GM10248 (cell line): Measurements from ENCODE around the gene ERCC6.

Source experiments
- CTCF ChIA-PET: fragments of 300-600 bp; sonication (Branson Sonifier 250); formaldehyde crosslinking; extraction: SDS; loops from one replicate; lab custom pipeline; 2021; ENCODE audit warnings: antibody characterized with exemption; lab: Yijun Ruan, JAX
- POLR2A ChIA-PET: fragments of 350-650 bp; sonication (Branson Sonifier 250); formaldehyde crosslinking; extraction: SDS; loops from one replicate; lab custom pipeline; 2020; ENCODE audit warnings: antibody characterized with exemption; lab: Yijun Ruan, JAX
- DNase-seq: peaks from one replicate; pipeline ENCODE4 v3.0.0; 2012; ENCODE audit errors: extremely low spot score
- TF ChIP-seq, protein P1 (sequence below): IDR thresholded peaks from 2 replicates; pipeline ENCODE4 v1.5.1; 2012; ENCODE audit warnings: mild to moderate bottlenecking, low read depth; ENCODE audit errors: extremely low read depth, missing control alignments, control extremely low read depth

Gene ERCC6

GRCh38 chr10:49505076-49505475 is 33.8 kb downstream of the ERCC6 start:
- ChIA-PET CTCF (interaction anchor here (1.0 to 1.3 kb wide), 2 partner anchors 14 to 98 kb away, joined by 3 to 5 read pairs; no protein-coding TSS in a partner anchor), POLR2A (no interaction called here)
- TF ChIP-seq, protein P1, sequence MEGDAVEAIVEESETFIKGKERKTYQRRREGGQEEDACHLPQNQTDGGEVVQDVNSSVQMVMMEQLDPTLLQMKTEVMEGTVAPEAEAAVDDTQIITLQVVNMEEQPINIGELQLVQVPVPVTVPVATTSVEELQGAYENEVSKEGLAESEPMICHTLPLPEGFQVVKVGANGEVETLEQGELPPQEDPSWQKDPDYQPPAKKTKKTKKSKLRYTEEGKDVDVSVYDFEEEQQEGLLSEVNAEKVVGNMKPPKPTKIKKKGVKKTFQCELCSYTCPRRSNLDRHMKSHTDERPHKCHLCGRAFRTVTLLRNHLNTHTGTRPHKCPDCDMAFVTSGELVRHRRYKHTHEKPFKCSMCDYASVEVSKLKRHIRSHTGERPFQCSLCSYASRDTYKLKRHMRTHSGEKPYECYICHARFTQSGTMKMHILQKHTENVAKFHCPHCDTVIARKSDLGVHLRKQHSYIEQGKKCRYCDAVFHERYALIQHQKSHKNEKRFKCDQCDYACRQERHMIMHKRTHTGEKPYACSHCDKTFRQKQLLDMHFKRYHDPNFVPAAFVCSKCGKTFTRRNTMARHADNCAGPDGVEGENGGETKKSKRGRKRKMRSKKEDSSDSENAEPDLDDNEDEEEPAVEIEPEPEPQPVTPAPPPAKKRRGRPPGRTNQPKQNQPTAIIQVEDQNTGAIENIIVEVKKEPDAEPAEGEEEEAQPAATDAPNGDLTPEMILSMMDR: no peak
- DNase-seq: no peak

DNA sequence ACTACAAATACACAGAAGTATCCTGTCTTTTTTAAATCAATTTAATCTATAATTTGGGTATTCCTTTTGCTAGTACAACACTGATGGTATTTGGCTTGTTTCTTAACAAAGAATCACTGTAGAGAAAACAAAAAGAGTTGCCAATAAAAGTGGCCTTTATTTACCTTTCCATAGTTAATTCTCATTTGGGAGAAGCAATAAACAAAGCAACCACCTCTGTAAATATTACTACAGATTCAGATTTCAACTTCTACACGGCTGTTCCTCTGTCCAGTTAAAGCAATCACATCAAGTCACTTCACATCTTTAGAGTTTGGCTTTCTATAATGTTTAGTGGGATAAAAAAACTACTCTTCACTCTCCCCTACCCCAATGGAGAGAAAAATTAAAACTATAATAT is 34.4 kb downstream of the ERCC6 start:
- ChIA-PET POLR2A (no interaction called here), CTCF (interaction anchor here (1.0 kb wide), 1 partner anchor 97 kb away, joined by 3 read pairs; no protein-coding TSS in a partner anchor)
- no peak for DNase-seq
- TF ChIP-seq, protein P1: no peak

DNA sequence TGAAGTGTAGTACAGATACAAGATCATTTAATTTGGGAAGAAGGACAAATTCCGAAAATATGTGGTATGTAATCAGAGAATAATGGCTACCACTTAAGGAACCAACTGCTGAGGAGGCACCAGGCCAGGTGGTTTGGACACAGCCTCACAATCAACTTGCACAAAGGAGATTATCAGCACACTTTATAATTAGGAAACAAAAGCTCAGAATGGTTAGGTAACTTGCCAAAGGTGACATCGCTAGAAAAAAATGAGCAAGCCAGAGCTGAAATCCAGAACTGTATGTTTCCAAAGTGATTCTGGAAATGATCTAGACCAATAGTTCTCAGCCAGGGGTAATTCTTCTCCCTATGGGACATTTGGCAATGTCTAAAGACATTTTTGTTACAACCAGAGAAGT is 36.6 kb downstream of the ERCC6 start:
- DNase-seq: no peak
- CTCF ChIA-PET: interaction anchor here (0.9 to 9.7 kb wide), 6 partner anchors 10 to 95 kb away, joined by 3 to 60 read pairs (median 4); no protein-coding TSS in a partner anchor
- TF ChIP-seq, protein P1: no peak
- POLR2A ChIA-PET: no interaction called here

- no peak for DNase-seq
- TF ChIP-seq, protein P1: no peak
- CTCF ChIA-PET: interaction anchor here (0.8 to 9.7 kb wide), 5 partner anchors 8 to 93 kb away, joined by 3 to 60 read pairs (median 3); no protein-coding TSS in a partner anchor
Observed at GRCh38 chr10:49500412-49500811, 38.5 kb downstream of the ERCC6 start.

GRCh38 chr10:49499305-49499851 is 39.5 kb downstream of the ERCC6 start:
- ChIA-PET CTCF (interaction anchor here (0.8 to 9.7 kb wide), 3 partner anchors 9 to 20 kb away, joined by 3 to 60 read pairs (median 6); no protein-coding TSS in a partner anchor), POLR2A (no interaction called here)
- DNase-seq: no peak
- TF ChIP-seq, protein P1: no peak

More at GRCh38 chr10:49500412-49500811, 38.5 kb downstream of the ERCC6 start:
- POLR2A ChIA-PET: no interaction called here

GRCh38 chr10:49498425-49498824 is 40.5 kb downstream of the ERCC6 start:
- CTCF ChIA-PET: interaction anchor here (9.7 kb wide), 1 partner anchor 14 kb away, joined by 60 read pairs; no protein-coding TSS in a partner anchor
- TF ChIP-seq, protein P1: no peak
- no peak for DNase-seq
- POLR2A ChIA-PET: no interaction called here
